Astrocyte (in vitro differentiated cells and primary cell): ENCODE measurements around the gene AMPH.

Experiments
- CTCF ChIP-seq: IDR thresholded peaks from 2 replicates; pipeline ENCODE4 v1.5.1; 2011; ENCODE audit warnings: low read depth, mild to moderate bottlenecking, inconsistent platforms, low read length, moderate library complexity; ENCODE audit not compliant: insufficient read depth
- EZH2 ChIP-seq: IDR thresholded peaks from 2 replicates; pipeline ENCODE4 v1.6.1; 2012; ENCODE audit warnings: mild to moderate bottlenecking, low read length, inconsistent platforms; ENCODE audit not compliant: insufficient read depth

- TF ChIP-seq CTCF = no peak
- no peak for TF ChIP-seq EZH2
Measured at GRCh38 chr7:38438970-38439369, 192.2 kb downstream of the AMPH start.
